Measurements from ENCODE around the gene GABRB2. TPM values are rescaled to one million over a fixed set of nuclear protein-coding genes. Genes with fewer than 3 reads are reported as not detected.

GABRB2 gene
- total and polyA plus RNA-seq, 10 donors, result 0.07 to 27.5 (median 9.1) TPM

DNA sequence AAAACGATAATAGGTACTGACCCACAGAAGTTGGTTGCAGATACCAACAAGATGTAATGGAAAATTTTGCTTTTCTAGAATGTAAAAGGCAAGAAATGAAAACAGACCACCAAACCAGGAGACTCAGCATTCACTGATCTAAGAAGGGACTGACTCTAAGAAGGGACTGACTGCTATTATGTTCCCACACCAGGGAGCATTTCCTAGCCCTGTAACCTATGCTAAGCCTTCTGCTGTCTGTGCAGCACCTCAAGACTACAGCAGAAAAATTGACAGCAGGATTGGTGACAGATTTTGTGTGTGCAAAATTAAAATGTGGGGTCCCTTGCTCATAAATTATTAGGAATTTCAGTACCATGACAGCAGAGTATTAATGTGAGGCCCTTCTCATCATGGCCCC lies 154.8 kb downstream of the GABRB2 start:
- Histone ChIP-seq H3K27me3 (replicated peaks in 1 of 7) (no peaks in the 10 kb centered on the region), H3K36me3 (no peaks in the 10 kb centered on the region), H3K4me1 (no peaks in the 10 kb centered on the region), H3K4me3 (no peak overlapping the region), H3K9me3 (no peaks in the 10 kb centered on the region), H3K27ac (no peak overlapping the region)
- TF ChIP-seq POLR2A (IDR thresholded peaks at IDR 0.05), result no peak
- TF ChIP-seq, protein P1, sequence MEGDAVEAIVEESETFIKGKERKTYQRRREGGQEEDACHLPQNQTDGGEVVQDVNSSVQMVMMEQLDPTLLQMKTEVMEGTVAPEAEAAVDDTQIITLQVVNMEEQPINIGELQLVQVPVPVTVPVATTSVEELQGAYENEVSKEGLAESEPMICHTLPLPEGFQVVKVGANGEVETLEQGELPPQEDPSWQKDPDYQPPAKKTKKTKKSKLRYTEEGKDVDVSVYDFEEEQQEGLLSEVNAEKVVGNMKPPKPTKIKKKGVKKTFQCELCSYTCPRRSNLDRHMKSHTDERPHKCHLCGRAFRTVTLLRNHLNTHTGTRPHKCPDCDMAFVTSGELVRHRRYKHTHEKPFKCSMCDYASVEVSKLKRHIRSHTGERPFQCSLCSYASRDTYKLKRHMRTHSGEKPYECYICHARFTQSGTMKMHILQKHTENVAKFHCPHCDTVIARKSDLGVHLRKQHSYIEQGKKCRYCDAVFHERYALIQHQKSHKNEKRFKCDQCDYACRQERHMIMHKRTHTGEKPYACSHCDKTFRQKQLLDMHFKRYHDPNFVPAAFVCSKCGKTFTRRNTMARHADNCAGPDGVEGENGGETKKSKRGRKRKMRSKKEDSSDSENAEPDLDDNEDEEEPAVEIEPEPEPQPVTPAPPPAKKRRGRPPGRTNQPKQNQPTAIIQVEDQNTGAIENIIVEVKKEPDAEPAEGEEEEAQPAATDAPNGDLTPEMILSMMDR (IDR thresholded peaks at IDR 0.05 in 8 of 11, conservative IDR thresholded peaks at IDR 0.05 in 3 of 11), result no peak
- no peak for TF ChIP-seq POLR2AphosphoS5 (IDR thresholded peaks at IDR 0.05)
- intact Hi-C loops (cut with DNase I; ENCODE audit: low total_unique reads), result no loop called here
- DNase-seq, result no peak
- WGBS, 5 donors, result 77 to 83% (median 81%) methylated on average over 1 of the region's 1 CpG

DNA sequence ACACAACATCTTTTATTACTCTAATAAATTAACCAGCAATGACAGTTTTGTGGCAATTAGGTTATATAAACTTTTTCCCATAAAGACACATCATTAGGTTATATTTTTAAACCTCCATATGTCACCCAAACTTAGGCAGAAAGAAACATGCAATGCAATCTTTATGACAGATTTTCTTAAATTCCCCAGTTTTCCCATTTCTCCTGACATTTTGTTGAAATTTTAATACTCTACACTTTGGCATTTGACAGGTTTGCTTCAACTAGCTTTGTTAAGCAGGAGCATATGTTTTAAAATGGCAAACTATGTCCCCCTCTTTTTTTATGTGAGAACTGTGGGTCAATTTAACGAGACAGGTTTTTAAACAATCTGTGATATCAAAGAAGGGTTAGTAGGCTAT lies 155.5 kb downstream of the GABRB2 start:
- intact Hi-C loops (cut with DNase I; ENCODE audit: low total_unique reads), result no loop called here
- no peak for DNase-seq
- H3K27ac ChIP-seq, result no peak overlapping the region
- no peaks in the 10 kb centered on the region for H3K36me3 ChIP-seq
- WGBS, 5 donors, result 69 to 87% (median 86%) methylated on average over 1 of the region's 1 CpG
- H3K27me3 ChIP-seq (replicated peaks in 1 of 7), result no peaks in the 10 kb centered on the region
- no peak for TF ChIP-seq POLR2A (IDR thresholded peaks at IDR 0.05)
- no peak overlapping the region for H3K4me3 ChIP-seq
- H3K4me1 ChIP-seq, result no peaks in the 10 kb centered on the region
- no peaks in the 10 kb centered on the region for H3K9me3 ChIP-seq

DNA sequence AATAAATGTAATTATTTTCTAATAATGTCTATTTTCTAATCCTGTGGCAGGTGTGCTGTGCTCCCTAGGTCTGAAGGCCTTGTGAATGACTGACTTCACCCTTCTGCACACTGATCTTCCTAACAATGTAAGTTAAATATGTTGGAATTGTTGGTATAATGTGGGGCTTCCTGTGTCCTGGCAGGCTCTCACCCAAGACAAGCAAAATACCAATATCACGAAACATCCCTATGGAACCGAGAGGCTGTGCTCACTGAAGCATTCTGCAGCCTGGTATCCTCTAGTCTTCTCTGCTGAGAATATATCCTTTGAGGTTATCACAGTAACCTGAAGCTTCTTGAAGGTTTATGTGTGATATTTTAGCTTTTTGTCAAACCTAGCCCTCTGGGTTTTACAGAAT lies 159.4 kb downstream of the GABRB2 start:
- WGBS, 5 donors, result 81 to 100% (median 91%) methylated on average over 2 of the region's 2 CpGs
- Histone ChIP-seq H3K27me3 (replicated peaks in 1 of 7) (no peaks in the 10 kb centered on the region), H3K36me3 (no peaks in the 10 kb centered on the region), H3K4me1 (no peaks in the 10 kb centered on the region), H3K4me3 (no peak overlapping the region), H3K27ac (no peak overlapping the region), H3K9me3 (no peaks in the 10 kb centered on the region)
- intact Hi-C loops (cut with DNase I; ENCODE audit: low total_unique reads), result no loop called here
- TF ChIP-seq POLR2AphosphoS5 (IDR thresholded peaks at IDR 0.05), result no peak
- TF ChIP-seq, protein P1 (IDR thresholded peaks at IDR 0.05 in 8 of 11, conservative IDR thresholded peaks at IDR 0.05 in 3 of 11), result no peak
- DNase-seq, result no peak

DNA sequence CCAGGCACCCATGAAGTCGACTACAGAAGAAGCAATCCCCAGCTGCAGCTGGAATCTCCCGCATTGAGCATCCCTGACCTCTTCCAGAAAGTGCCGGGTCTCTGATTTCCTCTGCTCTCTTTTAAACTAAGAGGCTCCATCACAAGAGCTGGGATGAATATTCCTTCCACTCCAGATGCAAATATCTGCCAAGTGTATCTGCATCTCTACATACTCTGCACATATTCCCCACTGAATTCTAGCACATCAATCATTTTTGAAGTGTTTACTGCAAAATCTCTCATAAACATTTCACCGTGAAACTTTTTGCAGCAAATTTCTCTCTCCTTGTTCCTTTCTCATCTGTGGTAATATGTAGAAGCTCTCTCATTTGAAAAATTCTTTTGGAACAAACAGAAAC lies 161.5 kb downstream of the GABRB2 start:
- H3K27ac ChIP-seq, result no peak overlapping the region
- H3K4me1 ChIP-seq, result no peaks in the 10 kb centered on the region
- no peak for TF ChIP-seq POLR2AphosphoS5 (IDR thresholded peaks at IDR 0.05)
- TF ChIP-seq, protein P1 (IDR thresholded peaks at IDR 0.05 in 8 of 11, conservative IDR thresholded peaks at IDR 0.05 in 3 of 11), result no peak
- no peak for TF ChIP-seq POLR2A (IDR thresholded peaks at IDR 0.05)
- no peaks in the 10 kb centered on the region for H3K27me3 ChIP-seq (replicated peaks in 1 of 7)
- WGBS, 5 donors, result 50 to 72% (median 66%) methylated on average over 4 of the region's 4 CpGs
- H3K9me3 ChIP-seq, result no peaks in the 10 kb centered on the region
- H3K36me3 ChIP-seq, result no peaks in the 10 kb centered on the region
- no peak overlapping the region for H3K4me3 ChIP-seq
- intact Hi-C loops (cut with DNase I; ENCODE audit: low total_unique reads), result no loop called here
- DNase-seq, result no peak

DNA sequence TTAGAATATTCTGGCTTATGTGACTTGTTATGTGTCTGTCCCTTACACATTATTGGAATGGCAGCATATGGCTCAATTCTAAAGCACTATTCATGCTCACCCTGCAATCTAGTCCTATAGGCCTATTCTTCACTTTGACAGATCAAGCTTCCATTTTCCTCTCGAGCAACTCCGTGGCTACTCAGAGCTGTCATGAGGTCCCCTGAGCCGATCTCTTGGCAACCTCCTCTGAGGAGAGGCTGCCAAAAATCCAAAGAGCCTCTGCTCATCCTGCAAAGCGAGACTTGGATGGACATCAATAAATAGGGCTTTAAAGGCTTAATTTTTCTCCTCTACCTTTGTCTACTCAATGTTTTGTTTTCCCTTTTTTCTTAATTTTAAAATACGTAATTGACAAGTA lies 163.8 kb downstream of the GABRB2 start:
- Histone ChIP-seq H3K27ac (no peak overlapping the region), H3K27me3 (replicated peaks in 1 of 7) (no peaks in the 10 kb centered on the region), H3K4me1 (no peaks in the 10 kb centered on the region), H3K9me3 (no peaks in the 10 kb centered on the region), H3K36me3 (no peaks in the 10 kb centered on the region), H3K4me3 (no peak overlapping the region)
- TF ChIP-seq, protein P1 (IDR thresholded peaks at IDR 0.05 in 8 of 11, conservative IDR thresholded peaks at IDR 0.05 in 3 of 11), result no peak
- TF ChIP-seq POLR2A (IDR thresholded peaks at IDR 0.05) (no peak), POLR2AphosphoS5 (IDR thresholded peaks at IDR 0.05) (no peak)
- no peak for DNase-seq
- intact Hi-C loops (cut with DNase I; ENCODE audit: low total_unique reads), result no loop called here
- WGBS, 5 donors, result 71 to 88% (median 78%) methylated on average over 5 of the region's 5 CpGs

Measured in spleen (tissue), 11 donors.